Esophagus squamous epithelium (tissue), 4 donors: ENCODE results near the gene CLTCL1.
"Not testable (repeated sequence)": the region's sequence is repeated elsewhere in the genome, so short reads cannot be mapped to it uniquely, and the experiment has no call there.

ENCODE experiments used
- POLR2A ChIP-seq, 4 donors: fragments of 450-650 bp; IDR thresholded peaks; one replicate each; pipeline ENCODE4 v1.6.1; 2017; ENCODE audit warnings: antibody characterized with exemption in 4 of 4, mild to moderate bottlenecking in 4 of 4, moderate library complexity in 3 of 4
- TF ChIP-seq, protein P1 (sequence below), 6 experiments: fragments of 450-650 bp in 4 of 6; fragments of 200-600 bp in 2 of 6; sonication (generic) in 2 of 6; IDR thresholded peaks; one replicate each; pipeline ENCODE4 v1.5.1; 2016 to 2019; ENCODE audit warnings: antibody characterized with exemption in 6 of 6, mild to moderate bottlenecking in 4 of 6, moderate library complexity in 4 of 6

DNA sequence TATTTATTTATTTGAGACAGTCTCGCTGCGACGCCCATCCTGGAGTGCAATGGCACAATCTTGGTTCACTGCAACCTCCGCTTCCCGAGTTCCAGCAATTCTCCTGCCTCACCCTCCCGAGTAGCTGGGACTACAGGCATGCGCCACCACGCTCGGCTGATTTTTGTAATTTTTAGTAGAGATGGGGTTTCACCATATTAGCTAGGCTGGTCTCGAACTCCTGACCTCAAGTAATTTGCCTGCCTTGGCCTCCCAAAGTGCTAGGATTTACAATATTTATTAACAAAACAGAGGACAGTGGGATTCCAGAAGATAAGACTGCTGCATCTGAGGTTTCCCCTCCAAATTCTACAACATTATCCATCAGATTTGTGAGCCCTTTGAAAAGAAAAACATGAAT lies 12.4 kb downstream of the CLTCL1 start:
- TF ChIP-seq, protein P1, sequence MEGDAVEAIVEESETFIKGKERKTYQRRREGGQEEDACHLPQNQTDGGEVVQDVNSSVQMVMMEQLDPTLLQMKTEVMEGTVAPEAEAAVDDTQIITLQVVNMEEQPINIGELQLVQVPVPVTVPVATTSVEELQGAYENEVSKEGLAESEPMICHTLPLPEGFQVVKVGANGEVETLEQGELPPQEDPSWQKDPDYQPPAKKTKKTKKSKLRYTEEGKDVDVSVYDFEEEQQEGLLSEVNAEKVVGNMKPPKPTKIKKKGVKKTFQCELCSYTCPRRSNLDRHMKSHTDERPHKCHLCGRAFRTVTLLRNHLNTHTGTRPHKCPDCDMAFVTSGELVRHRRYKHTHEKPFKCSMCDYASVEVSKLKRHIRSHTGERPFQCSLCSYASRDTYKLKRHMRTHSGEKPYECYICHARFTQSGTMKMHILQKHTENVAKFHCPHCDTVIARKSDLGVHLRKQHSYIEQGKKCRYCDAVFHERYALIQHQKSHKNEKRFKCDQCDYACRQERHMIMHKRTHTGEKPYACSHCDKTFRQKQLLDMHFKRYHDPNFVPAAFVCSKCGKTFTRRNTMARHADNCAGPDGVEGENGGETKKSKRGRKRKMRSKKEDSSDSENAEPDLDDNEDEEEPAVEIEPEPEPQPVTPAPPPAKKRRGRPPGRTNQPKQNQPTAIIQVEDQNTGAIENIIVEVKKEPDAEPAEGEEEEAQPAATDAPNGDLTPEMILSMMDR (IDR thresholded peaks at IDR 0.05), result not testable (repeated sequence)
- TF ChIP-seq POLR2A (IDR thresholded peaks at IDR 0.05), result not testable (repeated sequence)
